Gastroesophageal sphincter (tissue), 4 donors: ENCODE measurements around the gene ATG7. TPM values are rescaled to one million over a fixed set of nuclear protein-coding genes. Genes with fewer than 3 reads are reported as not detected.

Experiments
- ATAC-seq: fragments of 150-250 bp; one replicate; pipeline ENCODE4 v1.9.1; 2016; ENCODE audit warnings: mild to moderate bottlenecking, moderate library complexity
- H3K27ac ChIP-seq, 4 donors: fragments of 200-600 bp; sonication (generic) in 3 of 4; 1 replicate in 3 of 4; 2 replicates in 1 of 4; pipeline ENCODE4 v1.5.1; 2016 to 2019
- H3K27me3 ChIP-seq: fragments of 200-600 bp; sonication (generic); one replicate; pipeline ENCODE4 v1.5.1; 2019
- H3K36me3 ChIP-seq, 2 donors: fragments of 200-600 bp; sonication (generic); one replicate each; pipeline ENCODE4 v1.5.1; 2019; ENCODE audit warnings: control low read depth in 1 of 2
- H3K4me1 ChIP-seq, 3 donors: fragments of 200-600 bp; sonication (generic); 1 replicate in 2 of 3; 2 replicates in 1 of 3; pipeline ENCODE4 v1.5.1; 2016 to 2019; ENCODE audit warnings: control low read depth in 2 of 3
- H3K4me3 ChIP-seq, 2 donors: fragments of 200-600 bp; sonication (generic); one replicate each; pipeline ENCODE4 v1.5.1; 2019; ENCODE audit warnings: mild to moderate bottlenecking in 1 of 2, moderate library complexity in 1 of 2
- H3K9me3 ChIP-seq, 3 donors: fragments of 200-600 bp; sonication (generic); one replicate each; pipeline ENCODE4 v1.5.1; 2017 to 2019; ENCODE audit warnings: control low read depth in 2 of 3
- CTCF ChIP-seq, 4 experiments: fragments of 200-600 bp in 2 of 4; fragments of 450-650 bp in 2 of 4; sonication (generic) in 1 of 4; IDR thresholded peaks; one replicate each; pipeline ENCODE4 v1.5.1; 2017 to 2019; ENCODE audit warnings: antibody characterized with exemption in 4 of 4, mild to moderate bottlenecking in 2 of 4, moderate library complexity in 2 of 4
- EP300 ChIP-seq: sonication (generic); formaldehyde crosslinking; IDR thresholded peaks from one replicate; pipeline ENCODE4 v1.6.1; 2017; ENCODE audit warnings: antibody characterized with exemption, mild to moderate bottlenecking
- POLR2A ChIP-seq, 2 donors: fragments of 450-650 bp; IDR thresholded peaks; one replicate each; pipeline ENCODE4 v1.6.1; 2017; ENCODE audit warnings: antibody characterized with exemption in 2 of 2, mild to moderate bottlenecking in 2 of 2, moderate library complexity in 1 of 2
- POLR2AphosphoS5 ChIP-seq: sonication (generic); formaldehyde crosslinking; IDR thresholded peaks from one replicate; pipeline ENCODE4 v1.6.1; 2017; ENCODE audit warnings: antibody characterized with exemption
- WGBS, 2 donors: methylation state at CpG; one replicate each; pipeline ENCODE4 v1.1.5; 2018; ENCODE audit warnings: low coverage in 1 of 2; 5-methylcytosine and 5-hydroxymethylcytosine counted together
- total RNA-seq, 4 donors: library from RNA; depleted of rRNA; stranded (reverse); fragments of >200 nt; gene quantifications; one replicate each; pipeline ENCODE4 v1.1.0, GENCODE V29; 2016

Gene ATG7
- total RNA-seq, 4 donors from 2014 or later = 28.3 to 64.9 (median 36.5) TPM

GRCh38 chr3:11563865-11564185, 291.6 kb downstream of the ATG7 start:
- Histone ChIP-seq H3K36me3 (peaks cover 0 to 56% of the 10 kb centered on the region in 2 donors), H3K4me3 (no peak overlapping the region), H3K4me1 (peaks cover 0 to 98% (median 27%) of the 10 kb centered on the region in 3 donors), H3K9me3 (no peaks in the 10 kb centered on the region), H3K27ac (no peak overlapping the region), H3K27me3 (no peaks in the 10 kb centered on the region)
- TF ChIP-seq POLR2A (IDR thresholded peaks at IDR 0.05) (no peak), POLR2AphosphoS5 (no peak), EP300 (no peak), CTCF (IDR thresholded peaks at IDR 0.05) (no peak)
- ATAC-seq = no peak
- 80 to 98% methylated on average over 1 to 6 of the region's 7 CpGs for WGBS, 2 donors

DNA sequence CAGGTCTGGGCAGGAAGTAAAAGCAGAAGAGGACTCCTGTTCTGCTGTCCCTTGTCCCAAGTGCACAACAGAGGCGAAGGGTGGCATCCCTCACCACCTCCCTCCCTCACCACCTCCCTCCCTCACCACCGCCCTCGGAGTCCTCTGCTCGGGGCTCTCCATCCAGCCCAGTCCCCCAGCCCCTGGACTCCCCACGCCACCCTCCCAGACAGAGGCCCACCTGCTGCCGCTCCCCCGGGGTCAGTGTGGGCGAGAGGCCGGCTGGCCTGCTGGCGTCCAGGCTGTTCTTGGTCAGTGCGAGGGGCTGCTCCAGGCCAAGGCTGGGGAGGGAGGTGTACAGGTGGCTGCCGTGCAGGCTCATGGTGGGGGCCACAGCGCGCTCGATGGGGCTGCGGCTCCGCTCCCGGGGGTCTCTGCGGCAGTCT, 292.4 kb downstream of the ATG7 start:
- Histone ChIP-seq H3K4me3 (no peak overlapping the region), H3K4me1 (peaks cover 0 to 98% (median 35%) of the 10 kb centered on the region in 3 donors), H3K27ac (no peak overlapping the region), H3K36me3 (peaks cover 0 to 49% of the 10 kb centered on the region in 2 donors), H3K9me3 (no peaks in the 10 kb centered on the region), H3K27me3 (no peaks in the 10 kb centered on the region)
- TF ChIP-seq CTCF (IDR thresholded peaks at IDR 0.05) = no peak
- TF ChIP-seq EP300 = no peak
- no peak for TF ChIP-seq POLR2A (IDR thresholded peaks at IDR 0.05)
- TF ChIP-seq POLR2AphosphoS5 = no peak
- WGBS, 2 donors = 100% methylated on average over 1 of the region's 19 CpGs; no CpG with 5 or more reads in 1 of the 2 donors
- no peak for ATAC-seq

GRCh38 chr3:11565072-11565471, 292.9 kb downstream of the ATG7 start:
- H3K4me1 ChIP-seq = peaks cover 0 to 98% (median 33%) of the 10 kb centered on the region in 3 donors
- H3K9me3 ChIP-seq = no peaks in the 10 kb centered on the region
- 93% methylated on average over 3 of the region's 16 CpGs; no CpG with 5 or more reads in 1 of the 2 donors for WGBS, 2 donors
- ATAC-seq = no peak
- no peaks in the 10 kb centered on the region for H3K27me3 ChIP-seq
- no peak for TF ChIP-seq CTCF (IDR thresholded peaks at IDR 0.05)
- no peak for TF ChIP-seq POLR2AphosphoS5
- TF ChIP-seq EP300 = no peak
- TF ChIP-seq POLR2A (IDR thresholded peaks at IDR 0.05) = no peak
- H3K4me3 ChIP-seq = no peak overlapping the region
- peaks cover 0 to 48% of the 10 kb centered on the region in 2 donors for H3K36me3 ChIP-seq
- H3K27ac ChIP-seq = no peak overlapping the region

DNA sequence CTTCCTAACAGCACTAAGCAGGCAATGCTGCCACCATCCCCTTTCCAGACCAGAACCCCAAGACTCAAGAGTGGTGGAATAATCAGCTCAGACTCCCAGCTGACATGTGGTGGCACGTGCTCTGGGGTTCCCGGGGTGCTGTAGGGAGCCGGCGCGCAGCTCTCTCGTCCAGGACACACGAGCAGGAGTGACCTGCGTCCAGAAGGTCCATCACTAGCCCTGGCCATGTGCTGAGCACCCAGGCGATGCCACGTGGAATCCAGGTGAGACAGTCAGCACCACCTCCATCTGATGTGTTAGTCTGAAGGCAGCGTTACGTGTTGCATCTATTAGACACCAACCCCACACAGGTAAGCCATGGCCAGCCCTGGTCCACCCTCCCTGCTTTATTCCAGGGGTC, 293.3 kb downstream of the ATG7 start:
- Histone ChIP-seq H3K27ac (no peak overlapping the region), H3K9me3 (no peaks in the 10 kb centered on the region), H3K27me3 (no peaks in the 10 kb centered on the region), H3K4me3 (no peak overlapping the region), H3K36me3 (peaks cover 0 to 48% of the 10 kb centered on the region in 2 donors), H3K4me1 (peaks cover 0 to 98% (median 33%) of the 10 kb centered on the region in 3 donors)
- no peak for TF ChIP-seq CTCF (IDR thresholded peaks at IDR 0.05)
- TF ChIP-seq POLR2AphosphoS5 = no peak
- no peak for TF ChIP-seq POLR2A (IDR thresholded peaks at IDR 0.05)
- no peak for TF ChIP-seq EP300
- no CpG with 5 or more reads among the region's 12 CpGs for WGBS, 2 donors
- ATAC-seq = no peak

- no peaks in the 10 kb centered on the region for H3K27me3 ChIP-seq
- H3K4me3 ChIP-seq = no peak overlapping the region
- H3K9me3 ChIP-seq = no peaks in the 10 kb centered on the region
- H3K4me1 ChIP-seq = peaks cover 0 to 98% (median 33%) of the 10 kb centered on the region in 3 donors
- ATAC-seq = no peak
- TF ChIP-seq POLR2A (IDR thresholded peaks at IDR 0.05) (no peak), CTCF (IDR thresholded peaks at IDR 0.05) (no peak), EP300 (no peak), POLR2AphosphoS5 (no peak)
- H3K36me3 ChIP-seq = peaks cover 0 to 48% of the 10 kb centered on the region in 2 donors
- H3K27ac ChIP-seq = no peak overlapping the region
- 98 to 100% methylated on average over 7 to 9 of the region's 9 CpGs for WGBS, 2 donors
Measured at GRCh38 chr3:11565932-11566331, 293.7 kb downstream of the ATG7 start.
